SK-N-SH (cell line): Measurements from ENCODE around the gene HINT1. TPM values are rescaled to one million over a fixed set of nuclear protein-coding genes. Genes with fewer than 3 reads are reported as not detected.
A peak's percentile ranks its signal among the peaks of the same experiment; 100 is the strongest.

Experiments
- CTCF ChIA-PET: fragments of 300-600, 350-600 bp; formaldehyde crosslinking; extraction: SDS; loops from one replicate; lab custom pipeline; 2021; lab: Yijun Ruan, JAX
- POLR2A ChIA-PET: fragments of 350-600 bp; sonication (Branson Sonifier 250); formaldehyde crosslinking; extraction: SDS; loops from one replicate; lab custom pipeline; 2020; ENCODE audit warnings: antibody characterized with exemption, inconsistent platforms; lab: Yijun Ruan, JAX
- DNase-seq: peaks from one replicate; pipeline ENCODE4 v3.0.0; 2012
- H2AFZ ChIP-seq: fragments of 200-600 bp; sonication (generic); 2 replicates; pipeline ENCODE4 v1.8.1; 2016; ENCODE audit warnings: antibody characterized with exemption, mild to moderate bottlenecking, low read depth
- H3F3A ChIP-seq: fragments of 200-600 bp; sonication (generic); replicated peaks from 2 replicates; pipeline ENCODE3; 2016; ENCODE audit warnings: antibody characterized with exemption, mild to moderate bottlenecking; ENCODE audit not compliant: insufficient read depth
- H3K27ac ChIP-seq, 2 experiments: fragments of 200-500 bp in 1 of 2; fragments of 200-600 bp in 1 of 2; sonication (Bioruptor generic) in 1 of 2; sonication (generic), shearing (Covaris generic) in 1 of 2; 2 replicates each; pipeline versions ENCODE4 v1.5.1 to v1.6.1; 2014 to 2016; ENCODE audit warnings: low read depth in 2 of 2, inconsistent platforms in 1 of 2, low read length in 1 of 2, mild to moderate bottlenecking in 1 of 2, mixed read lengths in 1 of 2
- H3K27me3 ChIP-seq: fragments of 200-600 bp; sonication (generic), shearing (Covaris generic); 2 replicates; pipeline ENCODE4 v1.6.1; 2016; ENCODE audit warnings: mixed run types; ENCODE audit not compliant: insufficient read depth
- H3K36me3 ChIP-seq, 2 experiments: fragments of 200-500 bp in 1 of 2; fragments of 200-600 bp in 1 of 2; sonication (Bioruptor generic) in 1 of 2; sonication (generic) in 1 of 2; replicated peaks in 1 of 2; 2 replicates each; pipeline versions ENCODE3 to v1.5.1; 2014 to 2016; ENCODE audit warnings: low read length in 1 of 2, mild to moderate bottlenecking in 1 of 2; ENCODE audit not compliant: insufficient read depth in 2 of 2, control insufficient read depth in 1 of 2
- H3K4me1 ChIP-seq, 2 experiments: fragments of 200-500 bp in 1 of 2; fragments of 200-600 bp in 1 of 2; sonication (Bioruptor generic) in 1 of 2; sonication (generic), shearing (Covaris generic) in 1 of 2; 2 replicates each; pipeline versions ENCODE4 v1.5.1 to v1.6.1; 2014 to 2016; ENCODE audit warnings: low read depth in 1 of 2, low read length in 1 of 2, mixed run types in 1 of 2; ENCODE audit not compliant: insufficient read depth in 2 of 2, control insufficient read depth in 1 of 2
- H3K4me2 ChIP-seq: fragments of 200-600 bp; sonication (generic), shearing (Covaris generic); 2 replicates; pipeline ENCODE4 v1.6.1; 2017; ENCODE audit warnings: mixed run types
- H3K4me3 ChIP-seq, 2 experiments: fragments of 200-500 bp in 1 of 2; fragments of 200-600 bp in 1 of 2; sonication (Bioruptor generic) in 1 of 2; sonication (generic), shearing (Covaris generic) in 1 of 2; 2 replicates each; pipeline versions ENCODE4 v1.5.1 to v1.8.1; 2014 to 2016; ENCODE audit warnings: low read depth in 2 of 2, inconsistent platforms in 1 of 2, low read length in 1 of 2, mild to moderate bottlenecking in 1 of 2, mixed read lengths in 1 of 2, moderate library complexity in 1 of 2
- H3K79me2 ChIP-seq: fragments of 200-600 bp; sonication (generic); 2 replicates; pipeline ENCODE4 v1.8.1; 2017; ENCODE audit warnings: mild to moderate bottlenecking; ENCODE audit not compliant: insufficient read depth
- H3K9ac ChIP-seq: fragments of 200-600 bp; sonication (generic); 2 replicates; pipeline ENCODE4 v1.6.1; 2017; ENCODE audit warnings: mixed run types
- H3K9me2 ChIP-seq: fragments of 200-600 bp; sonication (generic); 2 replicates; pipeline ENCODE4 v1.6.1; 2017; ENCODE audit warnings: mixed run types
- H3K9me3 ChIP-seq: fragments of 200-600 bp; sonication (generic); 2 replicates; pipeline ENCODE4 v1.6.1; 2017; ENCODE audit warnings: mixed run types, mild to moderate bottlenecking, moderate library complexity
- H4K20me1 ChIP-seq: fragments of 200-600 bp; sonication (generic); 2 replicates; pipeline ENCODE4 v1.6.1; 2017; ENCODE audit warnings: mild to moderate bottlenecking, mixed run types; ENCODE audit not compliant: insufficient read depth
- CHD2 ChIP-seq: fragments of 150-350 bp; IDR thresholded peaks from 2 replicates; pipeline ENCODE4 v1.6.1; 2018; ENCODE audit warnings: low read length; ENCODE audit not compliant: partially characterized antibody
- ELF1 ChIP-seq: IDR thresholded peaks from 2 replicates; pipeline ENCODE4 v1.4.0; 2012
- EP300 ChIP-seq, 2 experiments: IDR thresholded peaks; 2 replicates each; pipeline versions ENCODE4 v1.4.0 to v1.6.1; 2012; ENCODE audit warnings: borderline replicate concordance in 1 of 2, low read depth in 1 of 2, low read length in 1 of 2
- EZH2phosphoT487 ChIP-seq: fragments of 200-600 bp; sonication (generic); IDR thresholded peaks from 2 replicates; pipeline ENCODE4 v1.6.1; 2017; ENCODE audit warnings: low read depth, mixed run types, mild to moderate bottlenecking, antibody characterized with exemption, moderate library complexity, borderline replicate concordance
- FOSL2 ChIP-seq: IDR thresholded peaks from 2 replicates; pipeline ENCODE4 v1.4.0; 2012; ENCODE audit warnings: low read depth, mild to moderate bottlenecking, moderate library complexity, borderline replicate concordance
- FOXJ3 ChIP-seq: sonication (generic); formaldehyde crosslinking; IDR thresholded peaks from 2 replicates; pipeline ENCODE4 v1.5.1; 2020; ENCODE audit warnings: mild to moderate bottlenecking, missing genetic modification reagents
- FOXM1 ChIP-seq: IDR thresholded peaks from 2 replicates; pipeline ENCODE4 v1.4.0; 2012; ENCODE audit warnings: low read depth, mild to moderate bottlenecking
- GABPA ChIP-seq: IDR thresholded peaks from 2 replicates; pipeline ENCODE4 v1.4.0; 2012; ENCODE audit warnings: low read depth, mild to moderate bottlenecking
- GATA2 ChIP-seq: sonication (generic); formaldehyde crosslinking; IDR thresholded peaks from 2 replicates; pipeline ENCODE4 v1.5.0; 2020; ENCODE audit warnings: mild to moderate bottlenecking, missing genetic modification reagents
- IRF3 ChIP-seq: fragments of 150-350 bp; IDR thresholded peaks from 2 replicates; pipeline ENCODE4 v1.6.1; 2016; ENCODE audit warnings: mild to moderate bottlenecking, low read depth, low read length
- JUND ChIP-seq: IDR thresholded peaks from 2 replicates; pipeline ENCODE4 v1.4.0; 2012
- MAX ChIP-seq: IDR thresholded peaks from 2 replicates; pipeline ENCODE4 v1.4.0; 2012; ENCODE audit warnings: low read depth
- MEF2A ChIP-seq: IDR thresholded peaks from 2 replicates; pipeline ENCODE4 v1.4.0; 2012; ENCODE audit warnings: low read depth, borderline replicate concordance
- MXI1 ChIP-seq: IDR thresholded peaks from 2 replicates; pipeline ENCODE4 v1.6.1; 2012; ENCODE audit warnings: mild to moderate bottlenecking, low read depth, low read length, improper control_type of control experiment
- NFIC ChIP-seq: IDR thresholded peaks from 2 replicates; pipeline ENCODE4 v1.4.0; 2012; ENCODE audit warnings: borderline replicate concordance
- NRF1 ChIP-seq: IDR thresholded peaks from 2 replicates; pipeline ENCODE4 v1.6.1; 2012; ENCODE audit warnings: low read depth, mild to moderate bottlenecking, low read length
- PBX3 ChIP-seq: IDR thresholded peaks from 2 replicates; pipeline ENCODE4; 2012
- POLR2AphosphoS5 ChIP-seq: IDR thresholded peaks from 2 replicates; pipeline ENCODE4 v1.6.1; 2012; ENCODE audit warnings: low read depth, low read length
- RCOR1 ChIP-seq: fragments of 150-350 bp; IDR thresholded peaks from 2 replicates; pipeline ENCODE4 v1.6.1; 2017; ENCODE audit warnings: antibody characterized with exemption, low read length
- RXRA ChIP-seq: IDR thresholded peaks from 2 replicates; pipeline ENCODE4 v1.4.0; 2012; ENCODE audit warnings: low read depth, mild to moderate bottlenecking, borderline replicate concordance
- SIN3A ChIP-seq: IDR thresholded peaks from 2 replicates; pipeline ENCODE4 v1.6.1; 2012; ENCODE audit warnings: low read depth, mild to moderate bottlenecking, low read length, moderate library complexity, borderline replicate concordance
- SMC3 ChIP-seq: IDR thresholded peaks from 2 replicates; pipeline ENCODE4 v1.6.1; 2012; ENCODE audit warnings: low read depth, low read length, improper control_type of control experiment
- TAF1 ChIP-seq: IDR thresholded peaks from 2 replicates; pipeline ENCODE4 v1.6.1; 2012; ENCODE audit warnings: low read depth, mild to moderate bottlenecking, low read length, moderate library complexity, borderline replicate concordance
- TCF12 ChIP-seq: IDR thresholded peaks from 2 replicates; pipeline ENCODE4 v1.4.0; 2012
- TEAD4 ChIP-seq: IDR thresholded peaks from 2 replicates; pipeline ENCODE4 v1.4.0; 2012; ENCODE audit warnings: mild to moderate bottlenecking, borderline replicate concordance; ENCODE audit not compliant: insufficient read depth
- USF2 ChIP-seq: fragments of 150-350 bp; IDR thresholded peaks from 2 replicates; pipeline ENCODE4 v1.6.1; 2017; ENCODE audit warnings: antibody characterized with exemption, low read length, low read depth, borderline replicate concordance
- ZBTB33 ChIP-seq: IDR thresholded peaks from 2 replicates; pipeline ENCODE4 v1.4.0; 2012; ENCODE audit warnings: low read depth, borderline replicate concordance
- WGBS: methylation state at CpG from one replicate; pipeline ENCODE4 v1.1.6; 2017; ENCODE audit warnings: low lambda C conversion rate; 5-methylcytosine and 5-hydroxymethylcytosine counted together
- polyA plus RNA-seq, 3 experiments: library from polyadenylated mRNA; depleted of rRNA; stranded (reverse); fragments of >200 nt; gene quantifications; 2 replicates each; pipeline ENCODE4 v1.2.3, GENCODE V29; 2012

Gene HINT1
- polyA plus RNA-seq, 1 of the 3 experiments (the other 2 are of a cell fraction): 385 TPM

- Histone ChIP-seq H4K20me1 (peaks cover 3% of the 10 kb centered on the region; the same call in 1 of the 2 replicates), H3K9me3 (no peaks in the 10 kb centered on the region), H3K4me1 (peaks cover 0 to 7% of the 10 kb centered on the region in 2 experiments; a peak in 1 of 4 replicates), H3K27ac (peak overlapping the region; percentile 90 to 94), H3K27me3 (no peaks in the 10 kb centered on the region), H2AFZ (peak overlapping the region; percentile 87), H3K9ac (peak overlapping the region; percentile 96), H3F3A (peaks cover 16% of the 10 kb centered on the region), H3K4me2 (peak overlapping the region; percentile 95), H3K79me2 (peaks cover 54% of the 10 kb centered on the region), H3K4me3 (peak overlapping the region; percentile 92 to 98), H3K36me3 (peaks cover 28 to 32% of the 10 kb centered on the region in 2 experiments), H3K9me2 (no peaks in the 10 kb centered on the region)
- ChIA-PET CTCF (interaction anchor here (0.5 to 1.8 kb wide), 5 partner anchors 57 to 255 kb away, joined by 3 to 5 read pairs (median 4); no protein-coding TSS in a partner anchor), POLR2A (interaction anchor here (1.0 kb wide), 1 partner anchor 99 kb away, joined by 3 read pairs; the partner anchor contains the start of gene CDC42SE2)
- 3% methylated on average over 13 of the region's 73 CpGs for WGBS
- peak; percentile 89 for DNase-seq
- TF ChIP-seq ELF1 (no peak), POLR2AphosphoS5 (no peak), MXI1 (0 out of 2 replicates have a peak, but pooled peaks have one; percentile 22), SIN3A (peak; percentile 63; the same call in 1 of the 2 replicates), TCF12 (no peak), NRF1 (peak; percentile 1; the same call in 1 of the 2 replicates), JUND (no peak; the same call in 1 of the 2 replicates), FOSL2 (no peak), TAF1 (peak; percentile 58; the same call in 1 of the 2 replicates), MAX (peak; percentile 58; the same call in 1 of the 2 replicates), GABPA (no peak), SMC3 (no peak), MEF2A (no peak), PBX3 (0 out of 2 replicates have a peak, but pooled peaks have one; percentile 3), USF2 (no peak), GATA2 (peak; percentile 95), CHD2 (no peak), RXRA (no peak), EZH2phosphoT487 (no peak), FOXJ3 (no peak), IRF3 (no peak), NFIC (0 out of 2 replicates have a peak, but pooled peaks have one; percentile 4), TEAD4 (no peak), ZBTB33 (0 out of 2 replicates have a peak, but pooled peaks have one; percentile 23), RCOR1 (no peak), EP300 (IDR thresholded peaks at IDR 0.05; ENCODE audit: borderline replicate concordance in 1 of 2, low read depth in 1 of 2, low read length in 1 of 2) (no peak), FOXM1 (no peak)
Observed at GRCh38 chr5:131164191-131165118, 601 bp downstream of the HINT1 start.
